Uterus (tissue), 4 donors: ENCODE data around the gene CHRM1. TPM values are rescaled to one million over a fixed set of nuclear protein-coding genes. Genes with fewer than 3 reads are reported as not detected.

Experiments
- DNase-seq, 2 donors: peaks; one replicate each; pipeline ENCODE4 v3.0.0-alpha.2; 2019 to 2020
- H3K27ac ChIP-seq, 2 donors: fragments of 200-600 bp; sonication (generic); 1 replicate in 1 of 2; 2 replicates in 1 of 2; pipeline ENCODE4 v1.5.1; 2016 to 2018
- H3K27me3 ChIP-seq, 2 donors: fragments of 200-600 bp; sonication (generic); one replicate each; pipeline ENCODE4 v1.5.1; 2018 to 2019; ENCODE audit warnings: control low read depth in 1 of 2
- H3K36me3 ChIP-seq, 2 donors: fragments of 200-600 bp; sonication (generic); one replicate each; pipeline ENCODE4 v1.5.1; 2019; ENCODE audit warnings: control low read depth in 1 of 2
- H3K4me1 ChIP-seq, 2 donors: fragments of 200-600 bp; sonication (generic); one replicate each; pipeline ENCODE4 v1.5.1; 2018 to 2019; ENCODE audit warnings: control low read depth in 1 of 2
- H3K4me3 ChIP-seq, 2 donors: fragments of 200-600 bp; sonication (generic); 1 replicate in 1 of 2; 2 replicates in 1 of 2; pipeline ENCODE4 v1.5.1; 2018 to 2019; ENCODE audit warnings: mild to moderate bottlenecking in 1 of 2
- H3K9me3 ChIP-seq, 2 donors: fragments of 200-600 bp; sonication (generic); one replicate each; pipeline ENCODE4 v1.5.1; 2019; ENCODE audit warnings: control low read depth in 1 of 2
- CTCF ChIP-seq, 4 experiments: fragments of 200-600 bp in 2 of 4; fragments of 450-650 bp in 2 of 4; sonication (generic) in 2 of 4; IDR thresholded peaks; one replicate each; pipeline ENCODE4 v1.5.1; 2016 to 2019; ENCODE audit warnings: antibody characterized with exemption in 4 of 4, mild to moderate bottlenecking in 2 of 4, moderate library complexity in 1 of 4
- POLR2A ChIP-seq, 2 donors: fragments of 450-650 bp; IDR thresholded peaks; one replicate each; pipeline ENCODE4 v1.6.1; 2016; ENCODE audit warnings: antibody characterized with exemption in 2 of 2, mild to moderate bottlenecking in 1 of 2, moderate library complexity in 1 of 2
- intact Hi-C: fragments of 100-400 bp; cut with DNase I; formaldehyde crosslinking; loops from one replicate; pipeline ENCODE4 v1.15.1; 2023; ENCODE audit warnings: low total_unique reads
- total RNA-seq, 4 donors: library from RNA; depleted of rRNA in 3 of 4; stranded (reverse); fragments of >200 nt in 3 of 4; gene quantifications; one replicate each; pipeline versions ENCODE4 v1.1.0 to v1.2.4, GENCODE V29; 2014 to 2023
- donor health status: DM: yes; HTN: yes; CAD: no.

CHRM1 gene
- total RNA-seq, 4 donors from 2014 or later, result 1.3 TPM; not detected in 3

GRCh38 chr11:62889484-62890437, 31.4 kb downstream of the CHRM1 start:
- peaks cover 0 to 5% of the 10 kb centered on the region in 2 donors for H3K4me1 ChIP-seq
- H3K9me3 ChIP-seq, result no peaks in the 10 kb centered on the region
- no peak overlapping the region for H3K4me3 ChIP-seq
- intact Hi-C loops, result no loop called here
- no peaks in the 10 kb centered on the region for H3K36me3 ChIP-seq
- peak overlapping the region; percentile 20 to 65 for H3K27ac ChIP-seq
- no peak for TF ChIP-seq CTCF (IDR thresholded peaks at IDR 0.05)
- no peak for TF ChIP-seq POLR2A (IDR thresholded peaks at IDR 0.05)
- peak in 1 of 2 donors; percentile 60 for DNase-seq
- no peaks in the 10 kb centered on the region for H3K27me3 ChIP-seq

GRCh38 chr11:62889126-62889483, 32.1 kb downstream of the CHRM1 start:
- H3K27ac ChIP-seq, result peak overlapping the region; percentile 20 to 65
- DNase-seq, result no peak
- H3K36me3 ChIP-seq, result no peaks in the 10 kb centered on the region
- peaks cover 0 to 6% of the 10 kb centered on the region in 2 donors for H3K4me1 ChIP-seq
- H3K27me3 ChIP-seq, result no peaks in the 10 kb centered on the region
- H3K4me3 ChIP-seq, result no peak overlapping the region
- no peak for TF ChIP-seq POLR2A (IDR thresholded peaks at IDR 0.05)
- intact Hi-C loops, result no loop called here
- H3K9me3 ChIP-seq, result no peaks in the 10 kb centered on the region

- no peaks in the 10 kb centered on the region for H3K9me3 ChIP-seq
- DNase-seq, result no peak
- H3K36me3 ChIP-seq, result no peaks in the 10 kb centered on the region
- peak overlapping the region in 1 of 2 donors; percentile 65 for H3K27ac ChIP-seq
- intact Hi-C loops, result no loop called here
- H3K27me3 ChIP-seq, result no peaks in the 10 kb centered on the region
- peaks cover 5 to 13% of the 10 kb centered on the region in 2 donors for H3K4me1 ChIP-seq
- TF ChIP-seq CTCF (IDR thresholded peaks at IDR 0.05) (no peak), POLR2A (IDR thresholded peaks at IDR 0.05) (no peak)
- no peak overlapping the region for H3K4me3 ChIP-seq
Observed at GRCh38 chr11:62888406-62888805, 32.8 kb downstream of the CHRM1 start.

GRCh38 chr11:62885137-62885750, 35.9 kb downstream of the CHRM1 start:
- H3K9me3 ChIP-seq, result no peaks in the 10 kb centered on the region
- intact Hi-C loops, result no loop called here
- H3K4me1 ChIP-seq, result peaks cover 14 to 19% of the 10 kb centered on the region in 2 donors
- no peak for DNase-seq
- H3K27ac ChIP-seq, result peak overlapping the region in 1 of 2 donors; percentile 19
- H3K4me3 ChIP-seq, result no peak overlapping the region
- no peak for TF ChIP-seq CTCF (IDR thresholded peaks at IDR 0.05)
- no peak for TF ChIP-seq POLR2A (IDR thresholded peaks at IDR 0.05)
- H3K27me3 ChIP-seq, result no peaks in the 10 kb centered on the region
- no peaks in the 10 kb centered on the region for H3K36me3 ChIP-seq

GRCh38 chr11:62883673-62884072, 37.5 kb downstream of the CHRM1 start:
- no peak for DNase-seq
- intact Hi-C loops, result no loop called here
- H3K36me3 ChIP-seq, result no peaks in the 10 kb centered on the region

More at GRCh38 chr11:62883673-62884072, 37.5 kb downstream of the CHRM1 start:
- no peak for TF ChIP-seq POLR2A (IDR thresholded peaks at IDR 0.05)
- no peak for TF ChIP-seq CTCF (IDR thresholded peaks at IDR 0.05)
- Histone ChIP-seq H3K27me3 (no peaks in the 10 kb centered on the region), H3K4me3 (no peak overlapping the region), H3K27ac (peak overlapping the region; percentile 99 to 100), H3K4me1 (peaks cover 20 to 32% of the 10 kb centered on the region in 2 donors), H3K9me3 (no peaks in the 10 kb centered on the region)
